HepG2 (cell line): Measurements from ENCODE around the gene MTHFD1L. TPM values are rescaled to one million over a fixed set of nuclear protein-coding genes. Genes with fewer than 3 reads are reported as not detected.

Experiments used
- ATM ChIP-seq: fragments of 450-650 bp; IDR thresholded peaks from 2 replicates; pipeline ENCODE4 v1.7.1; 2017; ENCODE audit warnings: mild to moderate bottlenecking, borderline replicate concordance
- CREM ChIP-seq, 2 experiments: sonication (generic) in 1 of 2; formaldehyde crosslinking in 1 of 2; IDR thresholded peaks; 2 replicates each; pipeline versions ENCODE4 v1.4.0 to v1.6.1; 2016 to 2020; ENCODE audit warnings: antibody characterized with exemption in 1 of 2, mild to moderate bottlenecking in 1 of 2, missing genetic modification reagents in 1 of 2
- ELF3 ChIP-seq: IDR thresholded peaks from 2 replicates; pipeline ENCODE4 v1.6.1; 2016; ENCODE audit warnings: missing genetic modification reagents, missing compliant biosample characterization
- HIVEP1 ChIP-seq: sonication (generic); formaldehyde crosslinking; IDR thresholded peaks from 2 replicates; pipeline ENCODE4 v1.4.0; 2020; ENCODE audit warnings: mild to moderate bottlenecking, missing genetic modification reagents
- NR2F6 ChIP-seq, 2 experiments: IDR thresholded peaks; 2 replicates each; pipeline ENCODE4 v1.6.1; 2016; ENCODE audit warnings: antibody characterized with exemption in 1 of 2, mild to moderate bottlenecking in 1 of 2
- POLR2AphosphoS2 ChIP-seq: IDR thresholded peaks from 2 replicates; pipeline ENCODE4 v1.6.1; 2011; ENCODE audit warnings: low read depth, low read length, improper control_type of control experiment
- SPEN ChIP-seq: sonication (generic); formaldehyde crosslinking; IDR thresholded peaks from 2 replicates; pipeline ENCODE4 v1.5.1; 2020; ENCODE audit warnings: low read depth, mild to moderate bottlenecking, missing genetic modification reagents
- STAG1 ChIP-seq: sonication (generic); formaldehyde crosslinking; IDR thresholded peaks from 2 replicates; pipeline ENCODE4 v1.4.0; 2020; ENCODE audit warnings: missing genetic modification reagents
- TBL1XR1 ChIP-seq: fragments of 150-350 bp; IDR thresholded peaks from 2 replicates; pipeline ENCODE4 v1.6.1; 2014; ENCODE audit warnings: borderline replicate concordance, low read length; ENCODE audit not compliant: partially characterized antibody
- TCF12 ChIP-seq, 2 experiments: fragments of 450-650 bp in 1 of 2; sonication (generic) in 1 of 2; formaldehyde crosslinking in 1 of 2; IDR thresholded peaks; 2 replicates each; pipeline versions ENCODE4 v1.6.1 to v1.8.0; 2017 to 2022; ENCODE audit warnings: antibody characterized with exemption in 1 of 2, mild to moderate bottlenecking in 1 of 2, missing genetic modification reagents in 1 of 2, moderate library complexity in 1 of 2
- ZKSCAN8 ChIP-seq: IDR thresholded peaks from 2 replicates; pipeline ENCODE4 v1.6.1; 2016; ENCODE audit warnings: borderline replicate concordance, missing genetic modification reagents, missing compliant biosample characterization
- ZNF7 ChIP-seq: IDR thresholded peaks from 2 replicates; pipeline ENCODE4 v1.6.1; 2016; ENCODE audit warnings: missing biosample characterization, missing genetic modification reagents
- ZNF703 ChIP-seq: sonication (generic); formaldehyde crosslinking; IDR thresholded peaks from 2 replicates; pipeline ENCODE4 v1.5.1; 2020; ENCODE audit warnings: missing genetic modification reagents, mild to moderate bottlenecking, moderate library complexity, borderline replicate concordance
- ZNF776 ChIP-seq: sonication (generic); formaldehyde crosslinking; IDR thresholded peaks from 2 replicates; pipeline ENCODE4 v1.4.0; 2020; ENCODE audit warnings: mild to moderate bottlenecking, missing genetic modification reagents
- ZSCAN20 ChIP-seq: sonication (generic); formaldehyde crosslinking; IDR thresholded peaks from 2 replicates; pipeline ENCODE4 v1.4.0; 2020; ENCODE audit warnings: missing genetic modification reagents, mild to moderate bottlenecking, borderline replicate concordance
- polyA plus RNA-seq, 8 experiments: library from polyadenylated mRNA; depleted of rRNA in 3 of 8; stranded (reverse) in 7 of 8; unstranded in 1 of 8; fragments of >200 nt; fragmentation: Illumina TruSeq in 4 of 8; extraction: Trizol in 4 of 8; gene quantifications; 2 replicates each; pipeline versions ENCODE4 v1.2.1 to v1.2.3, GENCODE V29; 2011 to 2016; ENCODE audit warnings: low read depth in 4 of 8, missing spikeins in 1 of 8, mixed read lengths in 1 of 8; ENCODE audit not compliant: insufficient read depth in 1 of 8
- total RNA-seq, 5 experiments: library from RNA; depleted of rRNA; stranded (reverse); fragments of >200 nt; fragmentation: Illumina TruSeq; extraction: Trizol; gene quantifications; 2 replicates each; pipeline ENCODE4 v1.2.3, GENCODE V29; 2016; ENCODE audit warnings: low read depth in 1 of 5
- TF ChIP-seq, protein P1 (sequence below): sonication (generic); formaldehyde crosslinking; IDR thresholded peaks from 2 replicates; pipeline ENCODE4 v1.4.0; 2020; ENCODE audit warnings: missing genetic modification reagents, mild to moderate bottlenecking, borderline replicate concordance
- TF ChIP-seq, protein P2 (sequence below): sonication (generic); formaldehyde crosslinking; IDR thresholded peaks from 2 replicates; pipeline ENCODE4 v1.5.1; 2020; ENCODE audit warnings: missing genetic modification reagents, mild to moderate bottlenecking, borderline replicate concordance
- TF ChIP-seq, protein P3 (sequence below): sonication (generic); formaldehyde crosslinking; IDR thresholded peaks from 2 replicates; pipeline ENCODE4 v1.4.0; 2020; ENCODE audit warnings: missing genetic modification reagents
- TF ChIP-seq, protein P4 (sequence below): sonication (generic); formaldehyde crosslinking; IDR thresholded peaks from 2 replicates; pipeline ENCODE4 v1.9.0; 2021; ENCODE audit warnings: missing genetic modification reagents, mild to moderate bottlenecking, borderline replicate concordance
- TF ChIP-seq, protein P5 (sequence below): sonication (generic); formaldehyde crosslinking; IDR thresholded peaks from 2 replicates; pipeline ENCODE4 v1.4.0; 2020; ENCODE audit warnings: missing genetic modification reagents

The MTHFD1L gene
- total and polyA plus RNA-seq, 2 of the 13 experiments (the other 11 are each of a cell fraction or from before 2014, with no cell fraction given) = 24.0 to 39.6 TPM

DNA sequence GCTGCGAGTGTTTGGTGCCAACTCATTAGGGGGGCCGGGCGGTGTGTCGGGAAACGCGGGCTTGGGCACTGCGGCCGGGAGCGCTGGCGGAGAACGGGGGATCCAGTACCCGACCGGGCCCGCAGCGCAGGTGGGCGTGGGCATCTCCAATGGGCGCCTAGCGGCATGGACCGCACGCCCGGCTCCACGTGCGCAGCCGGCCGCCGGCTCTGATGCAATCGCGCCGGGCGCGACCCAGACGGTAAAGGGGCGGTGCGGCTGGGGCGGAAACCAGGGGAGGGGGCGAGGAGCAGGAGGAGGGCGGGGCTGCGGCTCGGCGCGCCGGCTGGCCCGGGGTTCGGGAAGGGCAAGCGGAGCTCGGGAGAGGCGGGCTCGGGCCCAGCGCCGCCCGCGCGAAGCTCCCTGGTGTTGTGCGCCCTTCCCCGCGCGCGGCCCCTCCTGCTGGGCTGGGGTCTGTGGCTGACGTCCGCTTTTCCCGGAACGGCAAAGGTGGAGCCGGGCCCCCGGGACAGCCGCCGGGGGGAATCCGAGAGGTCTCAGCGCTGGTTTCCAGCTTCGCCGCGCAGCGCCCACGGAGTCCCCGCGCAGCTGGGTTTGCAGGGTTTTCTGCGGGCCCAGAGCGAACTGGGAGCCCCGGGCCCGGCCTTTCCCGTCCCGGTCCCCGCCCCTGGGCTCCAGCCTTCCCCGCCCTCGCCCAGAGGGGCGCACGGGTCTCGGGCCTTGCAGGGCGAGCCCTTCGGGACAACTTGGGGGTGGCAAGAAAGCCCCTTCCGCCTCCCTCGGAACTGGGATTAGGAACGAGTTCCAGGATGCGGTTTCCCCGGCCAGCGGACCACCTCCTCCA, 867 bp downstream of the MTHFD1L start (continued):
- peak; percentile 91; the same call in 1 of the 2 replicates for TF ChIP-seq ZNF776
- TF ChIP-seq STAG1 = no peak
- TF ChIP-seq ELF3 = peak; percentile 70
- peak; percentile 90 for TF ChIP-seq SPEN (CRISPR knock-in tag)
- no peak for TF ChIP-seq ATM
- no peak for TF ChIP-seq ZKSCAN8 (CRISPR knock-in tag)
- TF ChIP-seq NR2F6 (IDR thresholded peaks at IDR 0.05) = no peak
- TF ChIP-seq NR2F6 (CRISPR knock-in tag; IDR thresholded peaks at IDR 0.05) = peak; percentile 62; the same call in 1 of the 2 replicates
- TF ChIP-seq, protein P1, sequence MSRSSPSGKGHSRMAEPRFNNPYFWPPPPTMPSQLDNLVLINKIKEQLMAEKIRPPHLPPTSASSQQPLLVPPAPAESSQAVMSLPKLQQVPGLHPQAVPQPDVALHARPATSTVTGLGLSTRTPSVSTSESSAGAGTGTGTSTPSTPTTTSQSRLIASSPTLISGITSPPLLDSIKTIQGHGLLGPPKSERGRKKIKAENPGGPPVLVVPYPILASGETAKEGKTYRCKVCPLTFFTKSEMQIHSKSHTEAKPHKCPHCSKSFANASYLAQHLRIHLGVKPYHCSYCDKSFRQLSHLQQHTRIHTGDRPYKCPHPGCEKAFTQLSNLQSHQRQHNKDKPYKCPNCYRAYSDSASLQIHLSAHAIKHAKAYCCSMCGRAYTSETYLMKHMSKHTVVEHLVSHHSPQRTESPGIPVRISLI (CRISPR knock-in tag) = peak; percentile 66; the same call in 1 of the 2 replicates
- TF ChIP-seq, protein P2, sequence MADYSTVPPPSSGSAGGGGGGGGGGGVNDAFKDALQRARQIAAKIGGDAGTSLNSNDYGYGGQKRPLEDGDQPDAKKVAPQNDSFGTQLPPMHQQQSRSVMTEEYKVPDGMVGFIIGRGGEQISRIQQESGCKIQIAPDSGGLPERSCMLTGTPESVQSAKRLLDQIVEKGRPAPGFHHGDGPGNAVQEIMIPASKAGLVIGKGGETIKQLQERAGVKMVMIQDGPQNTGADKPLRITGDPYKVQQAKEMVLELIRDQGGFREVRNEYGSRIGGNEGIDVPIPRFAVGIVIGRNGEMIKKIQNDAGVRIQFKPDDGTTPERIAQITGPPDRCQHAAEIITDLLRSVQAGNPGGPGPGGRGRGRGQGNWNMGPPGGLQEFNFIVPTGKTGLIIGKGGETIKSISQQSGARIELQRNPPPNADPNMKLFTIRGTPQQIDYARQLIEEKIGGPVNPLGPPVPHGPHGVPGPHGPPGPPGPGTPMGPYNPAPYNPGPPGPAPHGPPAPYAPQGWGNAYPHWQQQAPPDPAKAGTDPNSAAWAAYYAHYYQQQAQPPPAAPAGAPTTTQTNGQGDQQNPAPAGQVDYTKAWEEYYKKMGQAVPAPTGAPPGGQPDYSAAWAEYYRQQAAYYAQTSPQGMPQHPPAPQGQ (CRISPR knock-in tag) = no peak
- TF ChIP-seq POLR2AphosphoS2 = no peak
- peak; percentile 80; the same call in 1 of the 2 replicates for TF ChIP-seq HIVEP1 (CRISPR knock-in tag)
- no peak for TF ChIP-seq ZNF7 (CRISPR knock-in tag)
- TF ChIP-seq TCF12 (IDR thresholded peaks at IDR 0.05) = no peak
- peak; percentile 91 for TF ChIP-seq TCF12 (CRISPR knock-in tag; IDR thresholded peaks at IDR 0.05)
- 0 out of 2 replicates have a peak, but pooled peaks have one; percentile 60 for TF ChIP-seq ZSCAN20
- TF ChIP-seq, protein P3, sequence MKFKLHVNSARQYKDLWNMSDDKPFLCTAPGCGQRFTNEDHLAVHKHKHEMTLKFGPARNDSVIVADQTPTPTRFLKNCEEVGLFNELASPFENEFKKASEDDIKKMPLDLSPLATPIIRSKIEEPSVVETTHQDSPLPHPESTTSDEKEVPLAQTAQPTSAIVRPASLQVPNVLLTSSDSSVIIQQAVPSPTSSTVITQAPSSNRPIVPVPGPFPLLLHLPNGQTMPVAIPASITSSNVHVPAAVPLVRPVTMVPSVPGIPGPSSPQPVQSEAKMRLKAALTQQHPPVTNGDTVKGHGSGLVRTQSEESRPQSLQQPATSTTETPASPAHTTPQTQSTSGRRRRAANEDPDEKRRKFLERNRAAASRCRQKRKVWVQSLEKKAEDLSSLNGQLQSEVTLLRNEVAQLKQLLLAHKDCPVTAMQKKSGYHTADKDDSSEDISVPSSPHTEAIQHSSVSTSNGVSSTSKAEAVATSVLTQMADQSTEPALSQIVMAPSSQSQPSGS (CRISPR knock-in tag) = peak; percentile 95
- TF ChIP-seq, protein P4, sequence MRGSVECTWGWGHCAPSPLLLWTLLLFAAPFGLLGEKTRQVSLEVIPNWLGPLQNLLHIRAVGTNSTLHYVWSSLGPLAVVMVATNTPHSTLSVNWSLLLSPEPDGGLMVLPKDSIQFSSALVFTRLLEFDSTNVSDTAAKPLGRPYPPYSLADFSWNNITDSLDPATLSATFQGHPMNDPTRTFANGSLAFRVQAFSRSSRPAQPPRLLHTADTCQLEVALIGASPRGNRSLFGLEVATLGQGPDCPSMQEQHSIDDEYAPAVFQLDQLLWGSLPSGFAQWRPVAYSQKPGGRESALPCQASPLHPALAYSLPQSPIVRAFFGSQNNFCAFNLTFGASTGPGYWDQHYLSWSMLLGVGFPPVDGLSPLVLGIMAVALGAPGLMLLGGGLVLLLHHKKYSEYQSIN = 0 out of 2 replicates have a peak, but pooled peaks have one; percentile 44
- TF ChIP-seq, protein P5, sequence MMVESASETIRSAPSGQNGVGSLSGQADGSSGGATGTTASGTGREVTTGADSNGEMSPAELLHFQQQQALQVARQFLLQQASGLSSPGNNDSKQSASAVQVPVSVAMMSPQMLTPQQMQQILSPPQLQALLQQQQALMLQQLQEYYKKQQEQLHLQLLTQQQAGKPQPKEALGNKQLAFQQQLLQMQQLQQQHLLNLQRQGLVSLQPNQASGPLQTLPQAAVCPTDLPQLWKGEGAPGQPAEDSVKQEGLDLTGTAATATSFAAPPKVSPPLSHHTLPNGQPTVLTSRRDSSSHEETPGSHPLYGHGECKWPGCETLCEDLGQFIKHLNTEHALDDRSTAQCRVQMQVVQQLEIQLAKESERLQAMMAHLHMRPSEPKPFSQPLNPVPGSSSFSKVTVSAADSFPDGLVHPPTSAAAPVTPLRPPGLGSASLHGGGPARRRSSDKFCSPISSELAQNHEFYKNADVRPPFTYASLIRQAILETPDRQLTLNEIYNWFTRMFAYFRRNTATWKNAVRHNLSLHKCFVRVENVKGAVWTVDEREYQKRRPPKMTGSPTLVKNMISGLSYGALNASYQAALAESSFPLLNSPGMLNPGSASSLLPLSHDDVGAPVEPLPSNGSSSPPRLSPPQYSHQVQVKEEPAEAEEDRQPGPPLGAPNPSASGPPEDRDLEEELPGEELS (CRISPR knock-in tag) = peak; percentile 69
- peak; percentile 86; the same call in 1 of the 2 replicates for TF ChIP-seq ZNF703 (CRISPR knock-in tag)
- TF ChIP-seq CREM (IDR thresholded peaks at IDR 0.05) = no peak
- TF ChIP-seq CREM (CRISPR knock-in tag; IDR thresholded peaks at IDR 0.05) = no peak
- TF ChIP-seq TBL1XR1 = no peak
